Gastrocnemius medialis (tissue), 4 donors: Measurements from ENCODE around the gene GPC6. TPM values are rescaled to one million over a fixed set of nuclear protein-coding genes. Genes with fewer than 3 reads are reported as not detected.

ENCODE experiments used
- ATAC-seq, 2 donors: fragments of 150-250 bp; one replicate each; pipeline ENCODE4 v1.9.1; 2016
- DNase-seq, 2 donors: peaks; one replicate each; pipeline ENCODE4 v3.0.0-alpha.2; 2019
- H3K27ac ChIP-seq, 4 donors: fragments of 200-600 bp; sonication (generic); 1 replicate in 1 of 4; 2 replicates in 3 of 4; pipeline ENCODE4 v1.5.1; 2016 to 2018; ENCODE audit warnings: mild to moderate bottlenecking in 2 of 4, moderate library complexity in 1 of 4
- H3K27me3 ChIP-seq, 3 donors: fragments of 200-600 bp; sonication (generic) in 2 of 3; 1 replicate in 1 of 3; 2 replicates in 2 of 3; pipeline versions ENCODE4 v1.5.1 to v1.6.0; 2016 to 2019; ENCODE audit warnings: mild to moderate bottlenecking in 1 of 3, moderate library complexity in 1 of 3
- H3K36me3 ChIP-seq, 2 donors: fragments of 200-600 bp; sonication (generic) in 1 of 2; one replicate each; pipeline ENCODE4 v1.5.1; 2017 to 2018
- H3K4me1 ChIP-seq, 2 donors: fragments of 200-600 bp; sonication (generic) in 1 of 2; one replicate each; pipeline ENCODE4 v1.5.1; 2016 to 2017; ENCODE audit warnings: mild to moderate bottlenecking in 2 of 2
- H3K4me3 ChIP-seq, 4 donors: fragments of 200-600 bp; sonication (generic) in 3 of 4; 1 replicate in 1 of 4; 2 replicates in 3 of 4; pipeline ENCODE4 v1.5.1; 2016 to 2019; ENCODE audit warnings: mild to moderate bottlenecking in 2 of 4
- H3K9me3 ChIP-seq, 3 donors: fragments of 200-600 bp; sonication (generic) in 2 of 3; 1 replicate in 1 of 3; 2 replicates in 2 of 3; pipeline ENCODE4 v1.5.1; 2016 to 2019
- POLR2A ChIP-seq, 2 donors: fragments of 450-650 bp; IDR thresholded peaks; one replicate each; pipeline ENCODE4 v1.6.1; 2017; ENCODE audit warnings: antibody characterized with exemption in 2 of 2, mild to moderate bottlenecking in 2 of 2, moderate library complexity in 2 of 2
- in situ Hi-C, 4 donors: fragments of 200-750 bp; cut with MboI; loops; one replicate each; pipeline versions ENCODE4 v1.15.0 to v1.8.0; 2017; ENCODE audit warnings: low sequenced_read_pairs in 4 of 4
- intact Hi-C: fragments of 100-400 bp; cut with DNase I; formaldehyde crosslinking; loops from one replicate; pipeline ENCODE4 v1.15.1; 2023; ENCODE audit warnings: low total_unique reads
- total RNA-seq, 4 donors: library from RNA; depleted of rRNA; stranded (reverse); fragments of >200 nt; gene quantifications; one replicate each; pipeline versions ENCODE4 v1.1.0 to v1.2.3, GENCODE V29; 2016
- TF ChIP-seq, protein P1 (sequence below), 5 experiments: fragments of 450-650 bp in 3 of 5; fragments of 200-600 bp in 2 of 5; sonication (generic) in 2 of 5; IDR thresholded peaks in 4 of 5; conservative IDR thresholded peaks in 1 of 5; 1 replicate in 4 of 5; 2 replicates in 1 of 5; pipeline ENCODE4 v1.5.1; 2016 to 2019; ENCODE audit warnings: antibody characterized with exemption in 5 of 5, mild to moderate bottlenecking in 3 of 5, moderate library complexity in 3 of 5

GPC6 gene
- total RNA-seq, 4 donors from 2014 or later = 0.47 to 0.88 (median 0.59) TPM

- in situ Hi-C loops = no loop called here
- no peaks in the 10 kb centered on the region for H3K4me1 ChIP-seq
- no peaks in the 10 kb centered on the region for H3K9me3 ChIP-seq
- TF ChIP-seq, protein P1, sequence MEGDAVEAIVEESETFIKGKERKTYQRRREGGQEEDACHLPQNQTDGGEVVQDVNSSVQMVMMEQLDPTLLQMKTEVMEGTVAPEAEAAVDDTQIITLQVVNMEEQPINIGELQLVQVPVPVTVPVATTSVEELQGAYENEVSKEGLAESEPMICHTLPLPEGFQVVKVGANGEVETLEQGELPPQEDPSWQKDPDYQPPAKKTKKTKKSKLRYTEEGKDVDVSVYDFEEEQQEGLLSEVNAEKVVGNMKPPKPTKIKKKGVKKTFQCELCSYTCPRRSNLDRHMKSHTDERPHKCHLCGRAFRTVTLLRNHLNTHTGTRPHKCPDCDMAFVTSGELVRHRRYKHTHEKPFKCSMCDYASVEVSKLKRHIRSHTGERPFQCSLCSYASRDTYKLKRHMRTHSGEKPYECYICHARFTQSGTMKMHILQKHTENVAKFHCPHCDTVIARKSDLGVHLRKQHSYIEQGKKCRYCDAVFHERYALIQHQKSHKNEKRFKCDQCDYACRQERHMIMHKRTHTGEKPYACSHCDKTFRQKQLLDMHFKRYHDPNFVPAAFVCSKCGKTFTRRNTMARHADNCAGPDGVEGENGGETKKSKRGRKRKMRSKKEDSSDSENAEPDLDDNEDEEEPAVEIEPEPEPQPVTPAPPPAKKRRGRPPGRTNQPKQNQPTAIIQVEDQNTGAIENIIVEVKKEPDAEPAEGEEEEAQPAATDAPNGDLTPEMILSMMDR (IDR thresholded peaks at IDR 0.05 in 4 of 5, conservative IDR thresholded peaks at IDR 0.05 in 1 of 5) = no peak
- H3K4me3 ChIP-seq = no peak overlapping the region
- ATAC-seq (no peak), DNase-seq (no peak)
- H3K36me3 ChIP-seq = no peaks in the 10 kb centered on the region
- H3K27me3 ChIP-seq = no peaks in the 10 kb centered on the region
- intact Hi-C loops = no loop called here
- H3K27ac ChIP-seq = no peak overlapping the region
Measured at GRCh38 chr13:93732186-93732585, 505.6 kb downstream of the GPC6 start.

DNA sequence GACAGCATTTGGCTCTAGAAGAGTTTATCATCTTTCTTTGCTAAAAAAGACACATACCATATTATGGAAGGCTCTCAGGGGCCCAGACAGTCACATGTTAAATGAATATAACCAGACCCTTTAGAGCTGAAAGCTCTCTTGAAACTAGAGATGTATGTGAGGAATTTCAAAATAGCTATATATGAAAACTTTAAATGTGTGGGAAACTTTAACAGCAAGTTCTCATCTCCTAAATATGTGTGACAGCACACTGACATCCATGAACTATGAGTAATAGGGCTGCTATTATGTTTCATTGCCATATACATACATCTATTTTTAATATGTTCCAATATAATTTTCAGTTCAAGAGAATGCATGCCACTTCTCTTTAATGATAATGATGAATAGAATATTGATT, 509.5 kb downstream of the GPC6 start:
- TF ChIP-seq POLR2A (IDR thresholded peaks at IDR 0.05) = no peak
- TF ChIP-seq, protein P1 (IDR thresholded peaks at IDR 0.05 in 4 of 5, conservative IDR thresholded peaks at IDR 0.05 in 1 of 5) = no peak
- no peak overlapping the region for H3K27ac ChIP-seq
- no peaks in the 10 kb centered on the region for H3K9me3 ChIP-seq
- no peak for DNase-seq
- ATAC-seq = no peak
- H3K4me1 ChIP-seq = no peaks in the 10 kb centered on the region
- H3K27me3 ChIP-seq = no peaks in the 10 kb centered on the region
- in situ Hi-C loops (no loop called here), intact Hi-C loops (no loop called here)
- no peaks in the 10 kb centered on the region for H3K36me3 ChIP-seq
- no peak overlapping the region for H3K4me3 ChIP-seq

DNA sequence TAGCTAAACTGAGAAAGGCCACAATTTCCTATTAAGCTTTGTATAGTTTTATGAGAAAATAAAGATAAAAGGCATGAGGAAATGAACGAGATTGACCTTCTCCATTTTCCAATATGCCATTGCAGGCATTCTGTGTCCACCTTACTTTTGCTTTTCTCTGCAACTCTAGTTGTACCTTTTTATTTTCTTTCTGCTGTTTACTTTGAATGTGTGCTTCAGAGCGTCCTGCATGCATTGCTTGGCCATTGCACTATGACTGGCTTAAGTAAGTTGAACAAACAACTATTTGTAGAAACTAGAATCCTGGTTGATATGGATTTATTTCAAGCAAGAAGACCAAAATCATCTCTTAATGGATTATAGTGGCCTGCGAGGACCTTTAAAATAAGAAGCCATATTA, 510.3 kb downstream of the GPC6 start:
- H3K4me1 ChIP-seq = no peaks in the 10 kb centered on the region
- ATAC-seq (no peak), DNase-seq (no peak)
- H3K27me3 ChIP-seq = no peaks in the 10 kb centered on the region
- H3K36me3 ChIP-seq = no peaks in the 10 kb centered on the region
- TF ChIP-seq POLR2A (IDR thresholded peaks at IDR 0.05) = no peak
- TF ChIP-seq, protein P1 (IDR thresholded peaks at IDR 0.05 in 4 of 5, conservative IDR thresholded peaks at IDR 0.05 in 1 of 5) = no peak
- intact Hi-C loops (no loop called here), in situ Hi-C loops (no loop called here)
- no peak overlapping the region for H3K27ac ChIP-seq
- no peak overlapping the region for H3K4me3 ChIP-seq
- H3K9me3 ChIP-seq = no peaks in the 10 kb centered on the region

- ATAC-seq (no peak), DNase-seq (no peak)
- TF ChIP-seq POLR2A (IDR thresholded peaks at IDR 0.05) = no peak
- TF ChIP-seq, protein P1 (IDR thresholded peaks at IDR 0.05 in 4 of 5, conservative IDR thresholded peaks at IDR 0.05 in 1 of 5) = no peak
- no peaks in the 10 kb centered on the region for H3K36me3 ChIP-seq
- no peaks in the 10 kb centered on the region for H3K4me1 ChIP-seq
- no peaks in the 10 kb centered on the region for H3K9me3 ChIP-seq
- no peak overlapping the region for H3K4me3 ChIP-seq
- no peaks in the 10 kb centered on the region for H3K27me3 ChIP-seq
- H3K27ac ChIP-seq = no peak overlapping the region
- in situ Hi-C loops (no loop called here), intact Hi-C loops (no loop called here)
Measured at GRCh38 chr13:93740334-93740733, 513.7 kb downstream of the GPC6 start.

- ATAC-seq (no peak), DNase-seq (no peak)
- H3K27me3 ChIP-seq = no peaks in the 10 kb centered on the region
- in situ Hi-C loops (no loop called here), intact Hi-C loops (no loop called here)
- H3K36me3 ChIP-seq = no peaks in the 10 kb centered on the region
- H3K9me3 ChIP-seq = no peaks in the 10 kb centered on the region
- H3K4me1 ChIP-seq = no peaks in the 10 kb centered on the region
- no peak for TF ChIP-seq POLR2A (IDR thresholded peaks at IDR 0.05)
- TF ChIP-seq, protein P1 (IDR thresholded peaks at IDR 0.05 in 4 of 5, conservative IDR thresholded peaks at IDR 0.05 in 1 of 5) = no peak
- H3K4me3 ChIP-seq = no peak overlapping the region
- no peak overlapping the region for H3K27ac ChIP-seq
Measured at GRCh38 chr13:93744033-93744432, 517.4 kb downstream of the GPC6 start.
